ENCODE data around the gene MAD1L1. TPM values are rescaled to one million over a fixed set of nuclear protein-coding genes. Genes with fewer than 3 reads are reported as not detected.

MAD1L1 gene
- total RNA-seq, 1 donor from 2014 or later = 57.6 TPM

- Mint-ChIP-seq H3K4me3 (ENCODE audit: unreplicated experiment) (no peak overlapping the region), H3K27me3 (ENCODE audit: unreplicated experiment) (peaks cover 12% of the 10 kb centered on the region), H3K9me3 (ENCODE audit: unreplicated experiment) (peaks cover 17% of the 10 kb centered on the region), H3K36me3 (ENCODE audit: unreplicated experiment) (no peaks in the 10 kb centered on the region), H3K27ac (ENCODE audit: unreplicated experiment) (peak overlapping the region; percentile 55), H3K4me1 (ENCODE audit: low read depth, unreplicated experiment) (peaks cover 31% of the 10 kb centered on the region)
- no peak for TF ChIP-seq CTCF (IDR thresholded peaks at IDR 0.05; ENCODE audit: partially characterized antibody, unreplicated experiment)
- DNase-seq = no peak
Measured at GRCh38 chr7:2143981-2144595, 88.7 kb downstream of the MAD1L1 start.

GRCh38 chr7:2143450-2143849 lies 89.3 kb downstream of the MAD1L1 start:
- Mint-ChIP-seq H3K4me1 (ENCODE audit: low read depth, unreplicated experiment) (peaks cover 33% of the 10 kb centered on the region), H3K27me3 (ENCODE audit: unreplicated experiment) (peaks cover 12% of the 10 kb centered on the region), H3K36me3 (ENCODE audit: unreplicated experiment) (no peaks in the 10 kb centered on the region), H3K27ac (ENCODE audit: unreplicated experiment) (peak overlapping the region; percentile 28), H3K4me3 (ENCODE audit: unreplicated experiment) (no peak overlapping the region), H3K9me3 (ENCODE audit: unreplicated experiment) (peaks cover 13% of the 10 kb centered on the region)
- no peak for TF ChIP-seq CTCF (IDR thresholded peaks at IDR 0.05; ENCODE audit: partially characterized antibody, unreplicated experiment)
- DNase-seq = no peak

GRCh38 chr7:2142386-2142785 lies 90.4 kb downstream of the MAD1L1 start:
- no peak overlapping the region for H3K4me3 Mint-ChIP-seq (ENCODE audit: unreplicated experiment)
- peaks cover 12% of the 10 kb centered on the region for H3K9me3 Mint-ChIP-seq (ENCODE audit: unreplicated experiment)
- no peak for TF ChIP-seq CTCF (IDR thresholded peaks at IDR 0.05; ENCODE audit: partially characterized antibody, unreplicated experiment)
- H3K4me1 Mint-ChIP-seq (ENCODE audit: low read depth, unreplicated experiment) = peaks cover 38% of the 10 kb centered on the region
- no peak overlapping the region for H3K27ac Mint-ChIP-seq (ENCODE audit: unreplicated experiment)
- H3K36me3 Mint-ChIP-seq (ENCODE audit: unreplicated experiment) = no peaks in the 10 kb centered on the region
- no peak for DNase-seq
- H3K27me3 Mint-ChIP-seq (ENCODE audit: unreplicated experiment) = peaks cover 12% of the 10 kb centered on the region

GRCh38 chr7:2141651-2142050 lies 91.1 kb downstream of the MAD1L1 start:
- Mint-ChIP-seq H3K4me3 (ENCODE audit: unreplicated experiment) (no peak overlapping the region), H3K36me3 (ENCODE audit: unreplicated experiment) (no peaks in the 10 kb centered on the region), H3K4me1 (ENCODE audit: low read depth, unreplicated experiment) (peaks cover 38% of the 10 kb centered on the region), H3K27ac (ENCODE audit: unreplicated experiment) (no peak overlapping the region), H3K9me3 (ENCODE audit: unreplicated experiment) (peaks cover 12% of the 10 kb centered on the region), H3K27me3 (ENCODE audit: unreplicated experiment) (peaks cover 16% of the 10 kb centered on the region)
- TF ChIP-seq CTCF (IDR thresholded peaks at IDR 0.05; ENCODE audit: partially characterized antibody, unreplicated experiment) = no peak
- no peak for DNase-seq

- Mint-ChIP-seq H3K36me3 (ENCODE audit: unreplicated experiment) (no peaks in the 10 kb centered on the region), H3K4me1 (ENCODE audit: low read depth, unreplicated experiment) (peaks cover 38% of the 10 kb centered on the region)
Measured at GRCh38 chr7:2141021-2141410, 91.7 kb downstream of the MAD1L1 start.

More at GRCh38 chr7:2141021-2141410, 91.7 kb downstream of the MAD1L1 start:
- Mint-ChIP-seq H3K4me3 (ENCODE audit: unreplicated experiment) (no peak overlapping the region), H3K27ac (ENCODE audit: unreplicated experiment) (no peak overlapping the region), H3K9me3 (ENCODE audit: unreplicated experiment) (peaks cover 12% of the 10 kb centered on the region), H3K27me3 (ENCODE audit: unreplicated experiment) (peaks cover 16% of the 10 kb centered on the region)
- TF ChIP-seq CTCF (IDR thresholded peaks at IDR 0.05; ENCODE audit: partially characterized antibody, unreplicated experiment) = no peak
- DNase-seq = no peak
